GM21619 (cell line): ENCODE results near the gene AHCYL1.

ENCODE experiments used
- ATAC-seq: cut with Tn5 transposase; IDR thresholded peaks from one replicate; pipeline ENCODE4 v1.9.1; 2021; ENCODE audit not compliant: unreplicated experiment

AHCYL1 gene

GRCh38 chr1:109975718-109976117 lies 8.8 kb upstream of the AHCYL1 start:
- no peak for ATAC-seq

- ATAC-seq = no peak
Measured at GRCh38 chr1:109976762-109977161, 7.8 kb upstream of the AHCYL1 start.

GRCh38 chr1:109977225-109977624 lies 7.3 kb upstream of the AHCYL1 start:
- no peak for ATAC-seq

GRCh38 chr1:109977657-109978378 lies 6.7 kb upstream of the AHCYL1 start:
- no peak for ATAC-seq

- ATAC-seq = no peak
Measured at GRCh38 chr1:109978761-109979488, 5.6 kb upstream of the AHCYL1 start.

- ATAC-seq = no peak
Measured at GRCh38 chr1:109979489-109980091, 5.0 kb upstream of the AHCYL1 start.

GRCh38 chr1:109980324-109981003 lies 4.1 kb upstream of the AHCYL1 start:
- ATAC-seq = no peak

GRCh38 chr1:109981004-109981335 lies 3.6 kb upstream of the AHCYL1 start:
- no peak for ATAC-seq

GRCh38 chr1:109983380-109984189 lies 980 bp upstream of the AHCYL1 start:
- no peak for ATAC-seq

GRCh38 chr1:109984190-109984455 lies 442 bp upstream of the AHCYL1 start:
- ATAC-seq = no peak

GRCh38 chr1:109985247-109986053 lies 885 bp downstream of the AHCYL1 start:
- no peak for ATAC-seq

GRCh38 chr1:109986054-109986444 lies 1.5 kb downstream of the AHCYL1 start:
- no peak for ATAC-seq

- ATAC-seq = no peak
Measured at GRCh38 chr1:109988349-109988914, 3.9 kb downstream of the AHCYL1 start.

- ATAC-seq = no peak
Measured at GRCh38 chr1:109989506-109990301, 5.1 kb downstream of the AHCYL1 start.

- no peak for ATAC-seq
Measured at GRCh38 chr1:109990302-109990653, 5.7 kb downstream of the AHCYL1 start.

GRCh38 chr1:109991400-109991925 lies 6.9 kb downstream of the AHCYL1 start:
- ATAC-seq = no peak

- no peak for ATAC-seq
Measured at GRCh38 chr1:109993885-109994284, 9.3 kb downstream of the AHCYL1 start.

- no peak for ATAC-seq
Measured at GRCh38 chr1:109994654-109995053, 10.1 kb downstream of the AHCYL1 start.

- ATAC-seq = no peak
Measured at GRCh38 chr1:109995536-109995935, 11.0 kb downstream of the AHCYL1 start.
